Stomach (tissue), 4 donors: Measurements from ENCODE around the gene VGLL4.

Source experiments
- POLR2A ChIP-seq, 4 donors: fragments of 450-650 bp; IDR thresholded peaks; one replicate each; pipeline ENCODE4 v1.6.1; 2016; ENCODE audit warnings: antibody characterized with exemption in 4 of 4, control low read depth in 2 of 4, mild to moderate bottlenecking in 1 of 4, moderate library complexity in 1 of 4
- POLR2AphosphoS5 ChIP-seq, 3 donors: sonication (generic); formaldehyde crosslinking; IDR thresholded peaks; one replicate each; pipeline ENCODE4 v1.6.1; 2016; ENCODE audit warnings: antibody characterized with exemption in 3 of 3
- TF ChIP-seq, protein P1 (sequence below), 7 experiments: fragments of 450-650 bp in 4 of 7; fragments of 200-600 bp in 3 of 7; sonication (generic) in 3 of 7; IDR thresholded peaks; one replicate each; pipeline ENCODE4 v1.5.1; 2016 to 2019; ENCODE audit warnings: antibody characterized with exemption in 7 of 7, control low read depth in 2 of 7, mild to moderate bottlenecking in 1 of 7

DNA sequence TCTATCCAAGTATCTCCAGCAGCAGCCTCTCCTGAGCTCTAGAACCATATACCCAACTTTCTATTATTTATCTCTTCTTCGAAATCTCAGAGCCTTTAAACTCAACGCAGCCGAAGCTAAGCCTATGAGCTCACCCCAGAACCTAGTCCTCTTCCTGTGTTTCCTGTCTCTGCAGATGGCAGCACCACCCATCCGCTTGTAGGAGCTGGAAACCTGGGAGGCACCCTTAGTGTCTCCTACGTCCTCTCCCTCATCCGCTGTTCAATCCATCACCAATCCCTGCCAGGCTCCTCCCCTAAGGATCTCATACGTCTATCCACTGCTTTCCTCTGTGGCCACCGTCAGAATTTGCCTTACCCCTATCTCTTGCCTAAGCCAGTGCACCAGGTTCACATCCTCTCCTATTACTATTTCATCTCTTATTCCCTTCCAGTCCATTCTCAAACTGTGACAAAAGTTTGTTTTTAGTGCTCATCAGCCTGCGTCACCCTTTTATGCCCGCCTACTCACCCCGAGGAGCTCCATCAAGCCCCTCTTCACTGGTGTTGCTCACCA is 9.6 kb downstream of the VGLL4 start:
- TF ChIP-seq, protein P1, sequence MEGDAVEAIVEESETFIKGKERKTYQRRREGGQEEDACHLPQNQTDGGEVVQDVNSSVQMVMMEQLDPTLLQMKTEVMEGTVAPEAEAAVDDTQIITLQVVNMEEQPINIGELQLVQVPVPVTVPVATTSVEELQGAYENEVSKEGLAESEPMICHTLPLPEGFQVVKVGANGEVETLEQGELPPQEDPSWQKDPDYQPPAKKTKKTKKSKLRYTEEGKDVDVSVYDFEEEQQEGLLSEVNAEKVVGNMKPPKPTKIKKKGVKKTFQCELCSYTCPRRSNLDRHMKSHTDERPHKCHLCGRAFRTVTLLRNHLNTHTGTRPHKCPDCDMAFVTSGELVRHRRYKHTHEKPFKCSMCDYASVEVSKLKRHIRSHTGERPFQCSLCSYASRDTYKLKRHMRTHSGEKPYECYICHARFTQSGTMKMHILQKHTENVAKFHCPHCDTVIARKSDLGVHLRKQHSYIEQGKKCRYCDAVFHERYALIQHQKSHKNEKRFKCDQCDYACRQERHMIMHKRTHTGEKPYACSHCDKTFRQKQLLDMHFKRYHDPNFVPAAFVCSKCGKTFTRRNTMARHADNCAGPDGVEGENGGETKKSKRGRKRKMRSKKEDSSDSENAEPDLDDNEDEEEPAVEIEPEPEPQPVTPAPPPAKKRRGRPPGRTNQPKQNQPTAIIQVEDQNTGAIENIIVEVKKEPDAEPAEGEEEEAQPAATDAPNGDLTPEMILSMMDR (IDR thresholded peaks at IDR 0.05) = no peak
- TF ChIP-seq POLR2A (IDR thresholded peaks at IDR 0.05) (no peak), POLR2AphosphoS5 (IDR thresholded peaks at IDR 0.05) (no peak)
